Upper lobe of right lung (tissue), 1 donor: Measurements from ENCODE around the gene SNX24. TPM values are rescaled to one million over a fixed set of nuclear protein-coding genes. Genes with fewer than 3 reads are reported as not detected.

ENCODE experiments used
- ATAC-seq: fragments of 200-7000 bp; cut with Tn5 transposase; one replicate; pipeline ENCODE4 v1.9.1; 2020; ENCODE audit warnings: mild to moderate bottlenecking, moderate library complexity
- DNase-seq: peaks from one replicate; pipeline ENCODE4 v3.0.0-alpha.2; 2020
- H3K27ac ChIP-seq: fragments of 200-600 bp; one replicate; pipeline ENCODE4 v1.8.0; 2022
- H3K27me3 ChIP-seq: fragments of 200-600 bp; one replicate; pipeline ENCODE4 v1.8.0; 2022; ENCODE audit warnings: mild to moderate bottlenecking
- H3K36me3 ChIP-seq: fragments of 200-600 bp; one replicate; pipeline ENCODE4 v1.8.0; 2022
- H3K4me1 ChIP-seq: fragments of 200-600 bp; one replicate; pipeline ENCODE4 v1.8.0; 2022
- H3K4me3 ChIP-seq: fragments of 200-600 bp; one replicate; pipeline ENCODE4 v1.8.0; 2022; ENCODE audit warnings: mild to moderate bottlenecking
- H3K9me3 ChIP-seq: fragments of 200-600 bp; one replicate; pipeline ENCODE4 v1.8.0; 2022
- CTCF ChIP-seq: fragments of 200-600 bp; IDR thresholded peaks from one replicate; pipeline ENCODE4 v1.8.0; 2022; ENCODE audit warnings: antibody characterized with exemption
- intact Hi-C: fragments of 100-400 bp; cut with DNase I; formaldehyde crosslinking; loops from one replicate; pipeline ENCODE4 v1.11.0; 2022
- total RNA-seq: library from RNA; stranded (reverse); fragmentation: NEBNext Ultra II Directional; extraction: Animal tissue kit (Norgen Biotek cat#: 25700); gene quantifications from one replicate; pipeline ENCODE4 v1.2.1, GENCODE V29; 2021
- donor health status: DM: no; HTN: yes; CAD: no; lungs with severe emphysema.

The SNX24 gene
- total RNA-seq, 1 donor from 2014 or later = 30.2 TPM

GRCh38 chr5:122999947-123000563, 154.6 kb downstream of the SNX24 start:
- peaks cover 14% of the 10 kb centered on the region for H3K36me3 ChIP-seq
- H3K9me3 ChIP-seq = no peaks in the 10 kb centered on the region
- intact Hi-C loops = no loop called here
- H3K4me3 ChIP-seq = no peak overlapping the region
- DNase-seq (peak; percentile 64), ATAC-seq (peak; percentile 64)
- H3K4me1 ChIP-seq = no peaks in the 10 kb centered on the region
- peak; percentile 35 for TF ChIP-seq CTCF
- H3K27me3 ChIP-seq = no peaks in the 10 kb centered on the region
- no peak overlapping the region for H3K27ac ChIP-seq

GRCh38 chr5:123000731-123001130, 155.3 kb downstream of the SNX24 start:
- Histone ChIP-seq H3K27ac (no peak overlapping the region), H3K4me1 (no peaks in the 10 kb centered on the region), H3K4me3 (no peak overlapping the region), H3K27me3 (no peaks in the 10 kb centered on the region), H3K36me3 (peaks cover 14% of the 10 kb centered on the region), H3K9me3 (no peaks in the 10 kb centered on the region)
- no peak for DNase-seq
- ATAC-seq = no peak
- intact Hi-C loops = no loop called here
- TF ChIP-seq CTCF = no peak

GRCh38 chr5:123001808-123002207, 156.4 kb downstream of the SNX24 start:
- Histone ChIP-seq H3K27me3 (no peaks in the 10 kb centered on the region), H3K27ac (no peak overlapping the region), H3K4me3 (no peak overlapping the region), H3K36me3 (peaks cover 14% of the 10 kb centered on the region), H3K4me1 (no peaks in the 10 kb centered on the region), H3K9me3 (no peaks in the 10 kb centered on the region)
- no peak for TF ChIP-seq CTCF
- intact Hi-C loops = no loop called here
- DNase-seq (no peak), ATAC-seq (no peak)

GRCh38 chr5:123007182-123007581, 161.8 kb downstream of the SNX24 start:
- no peaks in the 10 kb centered on the region for H3K4me1 ChIP-seq
- DNase-seq (no peak), ATAC-seq (no peak)
- H3K36me3 ChIP-seq = peaks cover 16% of the 10 kb centered on the region
- H3K27ac ChIP-seq = no peak overlapping the region
- intact Hi-C loops = no loop called here
- no peak overlapping the region for H3K4me3 ChIP-seq
- no peaks in the 10 kb centered on the region for H3K9me3 ChIP-seq
- no peak for TF ChIP-seq CTCF
- no peaks in the 10 kb centered on the region for H3K27me3 ChIP-seq

- Histone ChIP-seq H3K27me3 (no peaks in the 10 kb centered on the region), H3K4me3 (no peak overlapping the region), H3K9me3 (no peaks in the 10 kb centered on the region), H3K36me3 (peaks cover 16% of the 10 kb centered on the region), H3K27ac (no peak overlapping the region), H3K4me1 (no peaks in the 10 kb centered on the region)
- intact Hi-C loops = no loop called here
- TF ChIP-seq CTCF = no peak
- no peak for ATAC-seq
- no peak for DNase-seq
Observed at GRCh38 chr5:123007754-123008153, 162.3 kb downstream of the SNX24 start.

- H3K27ac ChIP-seq = no peak overlapping the region
- DNase-seq = no peak
- TF ChIP-seq CTCF = no peak
- peaks cover 5% of the 10 kb centered on the region for H3K36me3 ChIP-seq
- H3K9me3 ChIP-seq = no peaks in the 10 kb centered on the region
- no peak for ATAC-seq
- intact Hi-C loops = no loop called here
- no peaks in the 10 kb centered on the region for H3K4me1 ChIP-seq
- H3K27me3 ChIP-seq = no peaks in the 10 kb centered on the region
- H3K4me3 ChIP-seq = no peak overlapping the region
Observed at GRCh38 chr5:123012321-123012720, 166.9 kb downstream of the SNX24 start.
